Measurements from ENCODE around the gene NDFIP2.

DNA sequence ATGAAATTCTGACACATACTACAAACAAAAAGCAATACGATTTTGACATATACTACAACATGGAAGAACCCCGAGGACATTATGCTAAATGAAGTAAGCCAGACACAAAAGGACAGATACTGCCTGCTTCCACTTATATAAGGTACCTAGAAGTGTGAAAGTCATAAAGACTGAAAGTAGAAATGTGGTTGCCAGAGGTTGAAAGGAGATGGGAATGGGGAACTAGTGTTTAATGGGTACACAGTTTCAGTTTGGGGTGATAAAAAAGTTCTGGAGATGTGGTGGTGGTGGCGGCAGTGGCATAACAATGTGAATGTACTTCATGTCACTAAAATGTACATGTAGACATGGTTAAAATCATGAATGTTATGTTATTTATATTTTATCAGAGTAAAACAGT is 12.1 kb upstream of the NDFIP2 start:
- TF ChIP-seq CTCF (IDR thresholded peaks at IDR 0.05) (no peak), POLR2A (IDR thresholded peaks at IDR 0.05) (no peak)
